Mucosa of gallbladder (tissue), 1 donor: ENCODE data around the gene CCDC191. TPM values are rescaled to one million over a fixed set of nuclear protein-coding genes. Genes with fewer than 3 reads are reported as not detected.
A peak's percentile ranks its signal among the peaks of the same experiment; 100 is the strongest.

Experiments
- DNase-seq: peaks from one replicate; pipeline ENCODE4 v3.0.0-alpha.2; 2020; ENCODE audit warnings: low spot score
- total RNA-seq: library from RNA; stranded (reverse); gene quantifications from one replicate; pipeline ENCODE4 v1.2.1, GENCODE V29; 2021
- donor health status: DM: no; HTN: no; CAD: no.

CCDC191 gene
- 7.2 TPM for total RNA-seq

GRCh38 chr3:114056130-114057010, at the start of gene CCDC191, which contains the start of gene QTRT2:
CCDC191 (minus strand) TSS chr3:114056526; CDS start chr3:114056466, 60 bp downstream.
QTRT2 (plus strand) TSS chr3:114056737; CDS start chr3:114065258, 8,521 bp downstream.
- DNase-seq: peak; percentile 100

- no peak for DNase-seq
These were observed 48.1 kb upstream of the CCDC191 start for GRCh38 chr3:114104414-114104813.

- no peak for DNase-seq
These were observed 47.5 kb upstream of the CCDC191 start for GRCh38 chr3:114103858-114104257.

GRCh38 chr3:114103181-114103580, 46.9 kb upstream of the CCDC191 start:
- no peak for DNase-seq

- DNase-seq: no peak
These were observed 44.8 kb upstream of the CCDC191 start for GRCh38 chr3:114101101-114101500.

GRCh38 chr3:114095796-114096195, 39.5 kb upstream of the CCDC191 start:
- no peak for DNase-seq

GRCh38 chr3:114093596-114093995, 37.3 kb upstream of the CCDC191 start:
- peak; percentile 14 for DNase-seq

GRCh38 chr3:114093016-114093380, 36.7 kb upstream of the CCDC191 start:
- DNase-seq: no peak

GRCh38 chr3:114092151-114093015, 36.1 kb upstream of the CCDC191 start:
- no peak for DNase-seq

GRCh38 chr3:114089675-114090074, 33.3 kb upstream of the CCDC191 start:
- DNase-seq: no peak

- no peak for DNase-seq
These were observed 30.0 kb upstream of the CCDC191 start for GRCh38 chr3:114086356-114086755.

GRCh38 chr3:114083112-114083511, 26.8 kb upstream of the CCDC191 start:
- DNase-seq: no peak

GRCh38 chr3:114081037-114081436, 24.7 kb upstream of the CCDC191 start:
- no peak for DNase-seq

GRCh38 chr3:114080201-114080600, 23.9 kb upstream of the CCDC191 start:
- no peak for DNase-seq

GRCh38 chr3:114079761-114080160, 23.4 kb upstream of the CCDC191 start:
- DNase-seq: no peak

- DNase-seq: no peak
These were observed 21.8 kb upstream of the CCDC191 start for GRCh38 chr3:114078126-114078525.

GRCh38 chr3:114076711-114077110, 20.4 kb upstream of the CCDC191 start:
- DNase-seq: no peak

GRCh38 chr3:114071786-114072185, 15.5 kb upstream of the CCDC191 start:
- no peak for DNase-seq

GRCh38 chr3:114068336-114068735, 12.0 kb upstream of the CCDC191 start:
- no peak for DNase-seq

GRCh38 chr3:114067804-114068203, 11.5 kb upstream of the CCDC191 start:
- no peak for DNase-seq

- DNase-seq: no peak
These were observed 4.8 kb upstream of the CCDC191 start for GRCh38 chr3:114060906-114061655.

GRCh38 chr3:114058646-114059045, 2.3 kb upstream of the CCDC191 start:
- no peak for DNase-seq
